H1 (cell line): ENCODE measurements around the gene GSE1. TPM values are rescaled to one million over a fixed set of nuclear protein-coding genes. Genes with fewer than 3 reads are reported as not detected.

Experiments
- CTCF ChIA-PET: fragments of 300-600 bp; sonication (Branson Sonifier 250); formaldehyde crosslinking; loops from one replicate; lab custom pipeline; 2021; ENCODE audit not compliant: partially characterized antibody; lab: Charles Lee
- POLR2A ChIA-PET: fragments of 300-600 bp; sonication (Branson Sonifier 250); formaldehyde crosslinking; loops from one replicate; lab custom pipeline; 2021; ENCODE audit warnings: inconsistent platforms; ENCODE audit not compliant: partially characterized antibody; lab: Charles Lee
- DNase-seq, 2 experiments: peaks; one replicate each; pipeline versions ENCODE4 v3.0.0 to v3.0.0-alpha.2; 2010 to 2022; ENCODE audit warnings: low spot score in 2 of 2, low read depth in 1 of 2, mixed read lengths in 1 of 2
- FAIRE-seq: peaks from 2 replicates; lab custom pipeline; 2011; peaks lifted over from hg19 to GRCh38; lab: Jason Lieb, UNC
- H2AFZ ChIP-seq: 2 replicates; pipeline ENCODE4 v1.8.1; 2012; ENCODE audit warnings: low read length, inconsistent platforms
- H2AK5ac ChIP-seq: 2 replicates; pipeline ENCODE4 v1.6.1; 2013; ENCODE audit warnings: low read depth, low read length
- H2BK120ac ChIP-seq: replicated peaks from 2 replicates; pipeline ENCODE3; 2013; ENCODE audit warnings: low read depth, low read length, inconsistent platforms
- H2BK12ac ChIP-seq: 2 replicates; pipeline ENCODE4 v1.6.1; 2013; ENCODE audit warnings: low read depth, low read length
- H2BK15ac ChIP-seq: 2 replicates; pipeline ENCODE4 v1.6.1; 2013; ENCODE audit warnings: low read length
- H2BK20ac ChIP-seq: 2 replicates; pipeline ENCODE4 v1.6.1; 2013; ENCODE audit warnings: low read length
- H2BK5ac ChIP-seq: 2 replicates; pipeline ENCODE4 v1.6.1; 2013; ENCODE audit warnings: low read depth, low read length
- H3K14ac ChIP-seq: 2 replicates; pipeline ENCODE4 v1.6.1; 2013; ENCODE audit warnings: inconsistent platforms; ENCODE audit not compliant: insufficient read length
- H3K18ac ChIP-seq: 2 replicates; pipeline ENCODE4 v1.6.1; 2013; ENCODE audit warnings: low read length; ENCODE audit errors: extremely low read depth
- H3K23ac ChIP-seq: 2 replicates; pipeline ENCODE4 v1.6.1; 2013; ENCODE audit warnings: inconsistent platforms; ENCODE audit not compliant: insufficient read length
- H3K23me2 ChIP-seq: 2 replicates; pipeline ENCODE4 v1.6.1; 2013; ENCODE audit warnings: low read depth, low read length
- H3K27ac ChIP-seq: 2 replicates; pipeline ENCODE4 v1.6.1; 2011; ENCODE audit warnings: low read depth, low read length, inconsistent platforms
- H3K27me3 ChIP-seq, 4 experiments: replicated peaks in 1 of 4; 1 replicate in 1 of 4; 2 replicates in 3 of 4; pipeline versions ENCODE4 v1.6.1 to v1.8.1; 2011 to 2013; ENCODE audit warnings: low read length in 3 of 4, mild to moderate bottlenecking in 3 of 4, inconsistent platforms in 2 of 4, mixed read lengths in 2 of 4, moderate library complexity in 1 of 4; ENCODE audit not compliant: control insufficient read depth in 3 of 4, insufficient read depth in 3 of 4; ENCODE audit errors: extremely low read depth in 1 of 4
- H3K36me3 ChIP-seq, 4 experiments: 2 replicates each; pipeline versions ENCODE4 v1.6.1 to v1.8.1; 2011 to 2013; ENCODE audit warnings: mild to moderate bottlenecking in 4 of 4, low read length in 3 of 4, moderate library complexity in 2 of 4, control low read depth in 1 of 4, inconsistent platforms in 1 of 4; ENCODE audit not compliant: insufficient read depth in 4 of 4, control insufficient read depth in 2 of 4
- H3K4ac ChIP-seq: replicated peaks from 2 replicates; pipeline ENCODE3; 2013; ENCODE audit warnings: low read length, low read depth, mixed read lengths, inconsistent platforms; ENCODE audit not compliant: insufficient read length
- H3K4me1 ChIP-seq, 4 experiments: replicated peaks in 1 of 4; 1 replicate in 1 of 4; 2 replicates in 3 of 4; pipeline versions ENCODE4 v1.6.1 to v1.8.1; 2011 to 2013; ENCODE audit warnings: low read length in 3 of 4, inconsistent platforms in 2 of 4, mixed read lengths in 1 of 4; ENCODE audit not compliant: insufficient read depth in 4 of 4, control insufficient read depth in 3 of 4
- H3K4me2 ChIP-seq, 2 experiments: 2 replicates each; pipeline versions ENCODE4 v1.6.1 to v1.8.1; 2011 to 2013; ENCODE audit warnings: low read depth in 2 of 2, low read length in 2 of 2, control low read depth in 1 of 2, inconsistent platforms in 1 of 2, mild to moderate bottlenecking in 1 of 2; ENCODE audit not compliant: insufficient read depth in 1 of 2
- H3K4me3 ChIP-seq, 4 experiments: fragments of 200-600, 300-600 bp in 1 of 4; sonication (generic), shearing (Covaris generic), sonication (Bioruptor Twin) in 1 of 4; 2 replicates each; pipeline versions ENCODE4 v1.5.1 to v1.8.1; 2011 to 2016; ENCODE audit warnings: low read length in 4 of 4, low read depth in 3 of 4, control low read depth in 2 of 4, inconsistent platforms in 2 of 4, mild to moderate bottlenecking in 2 of 4, mixed read lengths in 1 of 4, moderate library complexity in 1 of 4; ENCODE audit not compliant: insufficient read depth in 2 of 4; ENCODE audit errors: extremely low read depth in 1 of 4
- H3K56ac ChIP-seq: replicated peaks from 2 replicates; pipeline ENCODE3; 2013; ENCODE audit warnings: low read depth, mild to moderate bottlenecking, mixed read lengths, low read length, inconsistent platforms; ENCODE audit not compliant: insufficient read length
- H3K79me1 ChIP-seq: 2 replicates; pipeline ENCODE4 v1.6.1; 2013; ENCODE audit warnings: low read depth, low read length, control low read depth
- H3K79me2 ChIP-seq, 2 experiments: 2 replicates each; pipeline versions ENCODE4 v1.6.1 to v1.8.1; 2012 to 2013; ENCODE audit warnings: low read length in 2 of 2, mild to moderate bottlenecking in 2 of 2, inconsistent platforms in 1 of 2; ENCODE audit not compliant: insufficient read depth in 2 of 2, control insufficient read depth in 1 of 2
- H3K9ac ChIP-seq, 4 experiments: replicated peaks in 1 of 4; 1 replicate in 1 of 4; 2 replicates in 3 of 4; pipeline versions ENCODE4 v1.6.1 to v1.8.1; 2011 to 2013; ENCODE audit warnings: low read depth in 3 of 4, low read length in 3 of 4, control low read depth in 2 of 4, mild to moderate bottlenecking in 2 of 4, moderate library complexity in 2 of 4, inconsistent platforms in 1 of 4; ENCODE audit errors: extremely low read depth in 1 of 4
- H3K9me3 ChIP-seq, 2 experiments: 2 replicates each; pipeline versions ENCODE4 v1.6.1 to v1.8.1; 2012 to 2013; ENCODE audit warnings: mild to moderate bottlenecking in 2 of 2, moderate library complexity in 2 of 2, control low read depth in 1 of 2, inconsistent platforms in 1 of 2, low read depth in 1 of 2, low read length in 1 of 2, mixed read lengths in 1 of 2; ENCODE audit not compliant: insufficient read depth in 2 of 2
- H4K20me1 ChIP-seq, 2 experiments: replicated peaks in 1 of 2; 2 replicates each; pipeline versions ENCODE3 to v1.8.1; 2011 to 2013; ENCODE audit warnings: inconsistent platforms in 2 of 2, low read length in 2 of 2, mild to moderate bottlenecking in 1 of 2; ENCODE audit not compliant: insufficient read depth in 2 of 2, control insufficient read depth in 1 of 2
- H4K5ac ChIP-seq: 2 replicates; pipeline ENCODE4 v1.6.1; 2013; ENCODE audit warnings: low read length, low read depth, mixed read lengths, inconsistent platforms; ENCODE audit not compliant: insufficient read length
- H4K8ac ChIP-seq: 2 replicates; pipeline ENCODE4 v1.8.0; 2013; ENCODE audit warnings: mild to moderate bottlenecking, moderate library complexity, low read length, inconsistent platforms; ENCODE audit not compliant: insufficient read depth; ENCODE audit errors: extremely low read depth
- H4K91ac ChIP-seq: replicated peaks from 2 replicates; pipeline ENCODE3; 2013; ENCODE audit warnings: low read length, mixed read lengths, inconsistent platforms; ENCODE audit not compliant: insufficient read length
- BCL11A ChIP-seq, 2 experiments: IDR thresholded peaks; one replicate each; pipeline ENCODE4 v1.6.1; 2011; ENCODE audit warnings: low read depth in 2 of 2, low read length in 2 of 2, mild to moderate bottlenecking in 2 of 2
- CHD1 ChIP-seq: IDR thresholded peaks from 2 replicates; pipeline ENCODE4 v1.6.1; 2012; ENCODE audit warnings: low read depth, low read length, improper control_type of control experiment
- JUND ChIP-seq: IDR thresholded peaks from 2 replicates; pipeline ENCODE4 v1.6.1; 2011; ENCODE audit warnings: mild to moderate bottlenecking, improper control_type of control experiment, low read length
- KDM4A ChIP-seq: IDR thresholded peaks from one replicate; pipeline ENCODE4 v1.7.1; 2012; ENCODE audit warnings: low read depth, mild to moderate bottlenecking, moderate library complexity, low read length, inconsistent platforms; ENCODE audit not compliant: severe bottlenecking
- POLR2AphosphoS5 ChIP-seq: IDR thresholded peaks from 2 replicates; pipeline ENCODE4 v1.6.1; 2011; ENCODE audit warnings: low read depth, low read length
- RXRA ChIP-seq: IDR thresholded peaks from 2 replicates; pipeline ENCODE4 v1.6.1; 2011; ENCODE audit warnings: low read depth, mild to moderate bottlenecking, low read length, moderate library complexity; ENCODE audit not compliant: insufficient read depth
- SIN3A ChIP-seq, 2 experiments: IDR thresholded peaks in 1 of 2; conservative IDR thresholded peaks in 1 of 2; 2 replicates each; pipeline ENCODE4 v1.6.1; 2011 to 2012; ENCODE audit warnings: low read length in 2 of 2, improper control_type of control experiment in 1 of 2, low read depth in 1 of 2, mild to moderate bottlenecking in 1 of 2
- SP1 ChIP-seq: IDR thresholded peaks from 2 replicates; pipeline ENCODE4 v1.6.1; 2011; ENCODE audit warnings: low read depth, low read length
- SRF ChIP-seq: IDR thresholded peaks from 2 replicates; pipeline ENCODE4 v1.6.1; 2011; ENCODE audit warnings: mild to moderate bottlenecking, low read depth, low read length, moderate library complexity
- WGBS, 2 experiments: shearing (Covaris generic) in 1 of 2; methylation state at CpG; one replicate each; pipeline versions ENCODE4 v1.1.6 to v1.1.7; 2013 to 2015; ENCODE audit warnings: low lambda C conversion rate in 2 of 2, mixed read lengths in 2 of 2, inconsistent platforms in 1 of 2, low coverage in 1 of 2, missing lambda C conversion rate in 1 of 2; ENCODE audit not compliant: insufficient replicate concordance in 2 of 2, insufficient coverage in 1 of 2, insufficient read length in 1 of 2; ENCODE audit errors: extremely low coverage in 1 of 2, missing lambda C conversion rate in 1 of 2; 5-methylcytosine and 5-hydroxymethylcytosine counted together
- polyA plus RNA-seq, 7 experiments: library from polyadenylated mRNA; depleted of rRNA in 3 of 7; stranded (reverse) in 5 of 7; unstranded in 2 of 7; fragments of >200 nt in 5 of 7; fragments of 200-250 nt in 2 of 7; gene quantifications; 1 replicate in 5 of 7; 2 replicates in 1 of 7; 4 replicates in 1 of 7; pipeline versions ENCODE4 v1.2.1 to v1.2.3, GENCODE V29; 2011 to 2013; ENCODE audit warnings: missing spikeins in 2 of 7, mixed read lengths in 2 of 7
- total RNA-seq: library from RNA; stranded (reverse); fragmentation: NEBNext Ultra II Directional; extraction: Animal tissue kit (Norgen Biotek cat#: 25700); gene quantifications from 2 replicates; pipeline ENCODE4 v1.2.1, GENCODE V29; 2021

Gene GSE1
- total and polyA plus RNA-seq, 2 of the 8 experiments (the other 6 are each of a cell fraction or from before 2014, with no cell fraction given) = 26.0 to 65.6 TPM

- H4K5ac ChIP-seq = no peak overlapping the region
- H3K9me3 ChIP-seq = peaks cover 9 to 10% of the 10 kb centered on the region in 2 experiments; a peak in 3 of 4 replicates
- H3K4me3 ChIP-seq = no peak overlapping the region
- no peaks in the 10 kb centered on the region for H3K27me3 ChIP-seq
- no peak overlapping the region for H3K4ac ChIP-seq
- no peak overlapping the region for H2BK12ac ChIP-seq
- H3K4me2 ChIP-seq = no peak overlapping the region
- POLR2A ChIA-PET = interaction anchor here (1.1 kb wide), 1 partner anchor 15 kb away, joined by 3 read pairs; no protein-coding TSS in a partner anchor
- FAIRE-seq = no peak
- H2BK5ac ChIP-seq = no peak overlapping the region; the same call in 1 of the 2 replicates
- H4K8ac ChIP-seq = no peak overlapping the region
- no peak overlapping the region for H3K18ac ChIP-seq
- H4K20me1 ChIP-seq = peaks cover 56 to 70% of the 10 kb centered on the region in 2 experiments
- H2AK5ac ChIP-seq = no peak overlapping the region
- no peaks in the 10 kb centered on the region for H3K23me2 ChIP-seq
- peaks cover 15 to 95% of the 10 kb centered on the region in 2 experiments for H3K79me2 ChIP-seq
- TF ChIP-seq JUND (no peak), POLR2AphosphoS5 (no peak), SIN3A (conservative IDR thresholded peaks at IDR 0.05 in 1 of 2, IDR thresholded peaks at IDR 0.05 in 1 of 2; ENCODE audit: low read depth in 1 of 2, low read length in 2 of 2) (no peak), BCL11A (IDR thresholded peaks at IDR 0.05; ENCODE audit: low read depth in 2 of 2, low read length in 2 of 2) (no peak), SRF (no peak), CHD1 (no peak), RXRA (no peak), KDM4A (no peak), SP1 (no peak)
- H3K27ac ChIP-seq = no peak overlapping the region
- H3K36me3 ChIP-seq = peaks cover 0 to 12% (median 2%) of the 10 kb centered on the region in 4 experiments; a peak in 4 of 8 replicates
- peaks cover 0 to 6% (median 0%) of the 10 kb centered on the region in 4 experiments; a peak in 3 of 7 replicates for H3K4me1 ChIP-seq
- DNase-seq = no peak
- H3K23ac ChIP-seq = no peak overlapping the region
- no peak overlapping the region for H4K91ac ChIP-seq
- H3K9ac ChIP-seq = no peak overlapping the region
- no peak overlapping the region for H3K14ac ChIP-seq
- no peak overlapping the region for H2BK20ac ChIP-seq
- H3K56ac ChIP-seq = no peak overlapping the region
- CTCF ChIA-PET = interaction anchor here (0.9 to 3.9 kb wide), 3 partner anchors 10 to 70 kb away, joined by 5 to 27 read pairs (median 19); no protein-coding TSS in a partner anchor
- WGBS, 2 experiments = 97% methylated on average over 31 of the region's 35 CpGs; no CpG with 5 or more reads in 1 of the 2 experiments
- no peak overlapping the region for H2BK120ac ChIP-seq
- H3K79me1 ChIP-seq = peaks cover 39% of the 10 kb centered on the region
- no peak overlapping the region for H2AFZ ChIP-seq
- no peak overlapping the region for H2BK15ac ChIP-seq
These were observed 20.8 kb downstream of the GSE1 start for GRCh38 chr16:85633888-85634287.
